Cardiac muscle cell (in vitro differentiated cells and primary cell): ENCODE data around the gene FBXO41. TPM values are rescaled to one million over a fixed set of nuclear protein-coding genes. Genes with fewer than 3 reads are reported as not detected.
A peak's percentile ranks its signal among the peaks of the same experiment; 100 is the strongest.

Experiments used
- DNase-seq, 2 donors: peaks; one replicate each; pipeline versions ENCODE4 v3.0.0 to v3.0.0-alpha.2; 2010 to 2017; ENCODE audit warnings: low read depth in 1 of 2, low spot score in 1 of 2
- H3K27ac ChIP-seq: fragments of 200-600 bp; sonication (generic); 2 replicates; pipeline ENCODE4 v1.5.1; 2016
- H3K27me3 ChIP-seq: fragments of 200-600 bp; sonication (generic); 2 replicates; pipeline ENCODE4 v1.6.0; 2016; ENCODE audit warnings: control low read depth
- H3K36me3 ChIP-seq: fragments of 200-600 bp; sonication (generic); 2 replicates; pipeline ENCODE4 v1.5.1; 2016; ENCODE audit warnings: control low read depth
- H3K4me1 ChIP-seq: fragments of 200-600 bp; sonication (generic); 2 replicates; pipeline ENCODE4 v1.8.1; 2017; ENCODE audit warnings: low read depth, mild to moderate bottlenecking, mixed run types
- H3K4me3 ChIP-seq: fragments of 200-600 bp; sonication (generic); 2 replicates; pipeline ENCODE4 v1.5.1; 2016; ENCODE audit warnings: mild to moderate bottlenecking
- H3K9me3 ChIP-seq: fragments of 200-600 bp; sonication (generic); 2 replicates; pipeline ENCODE4 v1.5.1; 2017; ENCODE audit warnings: low read depth, mild to moderate bottlenecking, control low read depth
- polyA plus RNA-seq: library from polyadenylated mRNA; unstranded; fragments of >200 nt; fragmentation: Nextera tagmentation; extraction: Ambion mirVana; gene quantifications from 2 replicates; pipeline ENCODE4 v1.2.1, GENCODE V29; 2016
- total RNA-seq: library from RNA; depleted of rRNA; stranded (reverse); fragments of >200 nt; gene quantifications from 2 replicates; pipeline ENCODE4 v1.2.3, GENCODE V29; 2016
- TF ChIP-seq, protein P1 (sequence below): IDR thresholded peaks from 2 replicates; pipeline ENCODE4 v1.5.1; 2012; ENCODE audit warnings: low read depth, mild to moderate bottlenecking, low read length

The FBXO41 gene, protein sequence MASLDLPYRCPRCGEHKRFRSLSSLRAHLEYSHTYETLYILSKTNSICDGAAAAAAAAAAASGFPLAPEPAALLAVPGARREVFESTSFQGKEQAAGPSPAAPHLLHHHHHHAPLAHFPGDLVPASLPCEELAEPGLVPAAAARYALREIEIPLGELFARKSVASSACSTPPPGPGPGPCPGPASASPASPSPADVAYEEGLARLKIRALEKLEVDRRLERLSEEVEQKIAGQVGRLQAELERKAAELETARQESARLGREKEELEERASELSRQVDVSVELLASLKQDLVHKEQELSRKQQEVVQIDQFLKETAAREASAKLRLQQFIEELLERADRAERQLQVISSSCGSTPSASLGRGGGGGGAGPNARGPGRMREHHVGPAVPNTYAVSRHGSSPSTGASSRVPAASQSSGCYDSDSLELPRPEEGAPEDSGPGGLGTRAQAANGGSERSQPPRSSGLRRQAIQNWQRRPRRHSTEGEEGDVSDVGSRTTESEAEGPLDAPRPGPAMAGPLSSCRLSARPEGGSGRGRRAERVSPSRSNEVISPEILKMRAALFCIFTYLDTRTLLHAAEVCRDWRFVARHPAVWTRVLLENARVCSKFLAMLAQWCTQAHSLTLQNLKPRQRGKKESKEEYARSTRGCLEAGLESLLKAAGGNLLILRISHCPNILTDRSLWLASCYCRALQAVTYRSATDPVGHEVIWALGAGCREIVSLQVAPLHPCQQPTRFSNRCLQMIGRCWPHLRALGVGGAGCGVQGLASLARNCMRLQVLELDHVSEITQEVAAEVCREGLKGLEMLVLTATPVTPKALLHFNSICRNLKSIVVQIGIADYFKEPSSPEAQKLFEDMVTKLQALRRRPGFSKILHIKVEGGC
- 4.1 and 5.8 TPM in 2 replicates for total RNA-seq
- 1.0 and 1.3 TPM in 2 replicates for polyA plus RNA-seq

DNA sequence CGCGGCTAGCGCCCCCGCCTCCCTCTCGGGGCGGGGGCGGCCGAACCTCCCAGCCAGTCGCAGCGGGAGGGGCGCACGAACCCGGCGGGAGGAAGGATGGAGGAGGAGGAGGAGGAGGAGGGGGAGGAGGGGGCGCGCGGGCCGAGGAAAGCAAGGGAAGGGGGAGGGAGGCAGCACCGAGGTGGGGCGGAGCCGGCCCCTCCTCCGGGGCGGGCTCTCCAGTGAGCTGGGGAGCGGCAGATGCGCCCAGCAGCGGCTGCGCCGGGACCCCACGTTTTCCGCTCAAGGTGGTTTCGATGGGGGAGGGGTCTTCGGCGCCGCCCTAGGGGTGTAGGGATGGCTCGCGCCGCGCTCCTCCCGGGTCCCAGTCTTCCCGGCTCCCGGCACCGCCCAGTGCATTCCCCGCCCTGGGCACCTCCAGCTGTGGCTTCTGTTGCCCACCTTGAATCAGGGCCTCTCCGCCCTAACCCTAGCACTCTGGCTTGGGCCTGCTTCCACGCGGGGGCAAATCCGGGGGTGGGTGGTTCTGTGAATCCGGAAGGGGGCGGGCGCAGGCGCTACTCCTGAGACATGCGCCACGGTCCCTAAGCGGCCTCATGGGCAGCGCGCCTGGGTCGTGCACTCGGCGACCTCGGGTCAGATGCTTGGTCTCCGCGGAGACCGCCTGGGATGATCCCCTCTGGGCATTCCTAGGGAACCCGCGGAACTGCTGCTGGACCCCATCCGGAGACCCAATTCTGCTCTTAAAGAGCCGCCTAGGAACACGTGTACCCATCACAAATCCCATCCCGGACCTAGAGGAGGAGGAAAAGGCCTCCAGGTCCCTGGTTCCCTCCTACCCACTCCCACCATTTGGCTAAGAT lies at the start of gene FBXO41:
FBXO41 (minus strand) TSS at position 183 of the 863 bp plus-strand sequence. CDS start 14,848 bp downstream, outside the sequence.
- TF ChIP-seq, protein P1, sequence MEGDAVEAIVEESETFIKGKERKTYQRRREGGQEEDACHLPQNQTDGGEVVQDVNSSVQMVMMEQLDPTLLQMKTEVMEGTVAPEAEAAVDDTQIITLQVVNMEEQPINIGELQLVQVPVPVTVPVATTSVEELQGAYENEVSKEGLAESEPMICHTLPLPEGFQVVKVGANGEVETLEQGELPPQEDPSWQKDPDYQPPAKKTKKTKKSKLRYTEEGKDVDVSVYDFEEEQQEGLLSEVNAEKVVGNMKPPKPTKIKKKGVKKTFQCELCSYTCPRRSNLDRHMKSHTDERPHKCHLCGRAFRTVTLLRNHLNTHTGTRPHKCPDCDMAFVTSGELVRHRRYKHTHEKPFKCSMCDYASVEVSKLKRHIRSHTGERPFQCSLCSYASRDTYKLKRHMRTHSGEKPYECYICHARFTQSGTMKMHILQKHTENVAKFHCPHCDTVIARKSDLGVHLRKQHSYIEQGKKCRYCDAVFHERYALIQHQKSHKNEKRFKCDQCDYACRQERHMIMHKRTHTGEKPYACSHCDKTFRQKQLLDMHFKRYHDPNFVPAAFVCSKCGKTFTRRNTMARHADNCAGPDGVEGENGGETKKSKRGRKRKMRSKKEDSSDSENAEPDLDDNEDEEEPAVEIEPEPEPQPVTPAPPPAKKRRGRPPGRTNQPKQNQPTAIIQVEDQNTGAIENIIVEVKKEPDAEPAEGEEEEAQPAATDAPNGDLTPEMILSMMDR = no peak
- H3K9me3 ChIP-seq = no peaks in the 10 kb centered on the region
- no peak within 1 kb of the TSS for H3K27ac ChIP-seq
- no peaks in the 10 kb centered on the region for H3K36me3 ChIP-seq
- peaks cover 71% of the 10 kb centered on the region for H3K27me3 ChIP-seq
- DNase-seq = peak; percentile 47 to 55
- H3K4me1 ChIP-seq = peaks cover 3% of the 10 kb centered on the region
- H3K4me3 ChIP-seq = peak within 1 kb of the TSS; percentile 67

DNA sequence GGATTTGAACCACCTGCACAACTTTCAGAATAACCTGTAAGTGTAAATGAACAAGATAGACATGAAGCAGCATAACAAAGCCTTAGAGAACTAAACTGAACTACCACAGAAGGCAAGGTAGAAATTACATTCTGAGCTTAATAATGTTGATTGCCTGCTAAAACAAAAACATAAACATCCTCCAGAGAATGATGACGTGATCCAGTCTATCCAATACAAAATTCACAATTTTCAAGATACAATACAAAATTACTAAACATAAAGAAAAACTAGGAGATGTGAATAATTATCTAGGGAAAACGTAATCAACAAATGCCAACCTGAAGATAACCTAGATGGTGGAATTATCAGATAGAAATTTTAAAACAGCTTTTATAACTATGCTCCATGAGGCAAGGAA lies 49.8 kb upstream of the FBXO41 start:
- peaks cover 2% of the 10 kb centered on the region for H3K27me3 ChIP-seq
- TF ChIP-seq, protein P1 = no peak
- no peaks in the 10 kb centered on the region for H3K4me1 ChIP-seq
- no peak for DNase-seq
- H3K9me3 ChIP-seq = no peaks in the 10 kb centered on the region
- H3K27ac ChIP-seq = no peak overlapping the region
- H3K36me3 ChIP-seq = no peaks in the 10 kb centered on the region
- no peak overlapping the region for H3K4me3 ChIP-seq

DNA sequence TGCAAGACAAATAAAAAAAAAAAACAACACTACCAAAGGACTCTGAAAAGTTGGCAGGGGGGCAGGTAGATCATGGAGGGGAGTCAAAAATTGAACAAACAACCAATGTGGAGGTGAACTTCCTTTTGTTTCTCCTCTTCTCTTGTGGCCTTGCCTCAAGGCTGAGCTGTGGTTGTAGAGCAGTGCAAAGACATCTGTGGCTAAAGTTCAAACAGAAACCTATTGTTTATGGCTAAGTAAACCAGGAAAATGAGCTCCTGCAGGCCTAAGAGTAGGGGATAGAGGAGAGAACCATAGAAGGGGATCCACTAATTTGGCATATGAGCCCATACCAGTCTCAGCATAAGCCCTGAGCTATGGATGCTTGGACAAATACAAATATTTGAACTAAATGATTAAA lies 49.3 kb upstream of the FBXO41 start:
- DNase-seq = no peak
- Histone ChIP-seq H3K27ac (no peak overlapping the region), H3K27me3 (peaks cover 2% of the 10 kb centered on the region), H3K36me3 (no peaks in the 10 kb centered on the region), H3K9me3 (no peaks in the 10 kb centered on the region), H3K4me1 (no peaks in the 10 kb centered on the region), H3K4me3 (no peak overlapping the region)
- TF ChIP-seq, protein P1 = no peak

DNA sequence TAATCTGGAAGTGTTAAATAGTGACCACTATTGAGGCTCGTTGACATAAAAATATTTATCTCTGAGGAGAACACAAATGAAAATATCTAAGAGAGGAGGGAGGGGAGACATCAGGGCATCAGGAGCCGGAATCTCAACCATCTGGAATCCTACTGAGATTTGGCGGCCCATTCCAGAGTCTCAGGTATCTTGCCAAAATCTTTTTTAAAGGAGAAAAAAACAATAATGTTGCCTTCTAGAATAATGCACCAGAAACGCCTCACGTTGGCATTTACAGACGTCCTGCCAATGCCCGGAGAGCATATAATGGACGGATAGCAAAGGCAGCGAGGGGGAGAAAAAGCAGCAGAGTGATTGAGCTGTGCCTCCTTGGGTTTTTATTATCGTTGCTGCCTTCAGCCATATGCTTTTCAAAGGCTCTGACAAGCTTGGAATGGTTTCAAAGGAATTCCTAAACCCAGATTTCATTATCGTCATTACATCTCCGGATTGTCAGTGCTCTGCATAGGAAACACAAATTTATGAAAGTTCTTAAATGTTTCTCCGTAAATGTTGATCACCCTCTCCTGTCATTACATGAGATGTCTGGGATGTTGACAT lies 39.9 kb upstream of the FBXO41 start:
- Histone ChIP-seq H3K4me3 (no peak overlapping the region), H3K9me3 (no peaks in the 10 kb centered on the region), H3K27ac (no peak overlapping the region), H3K27me3 (peaks cover 53% of the 10 kb centered on the region), H3K4me1 (no peaks in the 10 kb centered on the region), H3K36me3 (no peaks in the 10 kb centered on the region)
- TF ChIP-seq, protein P1 = no peak
- DNase-seq = no peak

DNA sequence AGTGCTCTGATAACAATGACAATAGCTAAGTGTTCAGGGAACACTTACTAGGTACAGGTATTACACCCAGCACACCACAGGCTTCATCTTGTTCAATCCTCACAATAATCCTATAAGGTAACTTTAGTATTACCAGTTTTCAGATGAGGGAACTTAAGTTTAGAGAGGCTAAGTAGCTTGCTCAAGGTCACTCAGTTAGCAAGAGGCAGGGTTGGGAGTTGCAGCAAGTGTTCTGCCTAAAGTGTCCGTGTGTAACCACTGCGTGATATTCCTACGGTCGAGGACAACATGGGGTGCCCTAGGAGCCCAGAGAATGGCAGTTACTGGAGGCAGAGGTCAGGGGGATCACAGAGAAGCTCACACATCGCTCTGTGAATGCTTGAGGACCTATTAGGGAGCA lies 39.3 kb upstream of the FBXO41 start:
- H3K4me3 ChIP-seq = no peak overlapping the region
- no peaks in the 10 kb centered on the region for H3K36me3 ChIP-seq
- TF ChIP-seq, protein P1 = no peak
- DNase-seq = no peak
- no peaks in the 10 kb centered on the region for H3K4me1 ChIP-seq
- no peak overlapping the region for H3K27ac ChIP-seq
- peaks cover 53% of the 10 kb centered on the region for H3K27me3 ChIP-seq
- H3K9me3 ChIP-seq = no peaks in the 10 kb centered on the region
